NOMO-1 treated with dmso at 0.1 percent for 144 hours (cell line): ENCODE results near the gene AMFR.

Experiments
- DNase-seq: peaks from one replicate; lab custom pipeline; 2025; ENCODE audit not compliant: unreplicated experiment; lab: John Stamatoyannopoulos, UW

Gene AMFR

DNA sequence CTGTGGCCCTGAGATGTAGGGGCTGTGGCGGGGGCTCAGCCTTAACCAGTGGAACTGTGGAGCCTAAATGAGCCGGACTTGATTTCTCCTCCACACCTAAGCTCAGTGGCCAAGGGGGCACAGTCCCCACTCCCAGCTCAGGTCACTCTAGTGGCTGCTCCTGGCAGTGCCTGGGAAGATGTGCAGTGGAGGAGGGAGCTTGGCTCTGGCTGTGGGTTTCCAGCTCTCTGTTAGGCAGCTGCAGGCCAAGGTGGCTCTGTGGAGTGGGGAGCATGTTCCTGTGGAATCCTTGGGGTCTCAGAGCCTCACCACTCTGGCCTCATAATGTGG, 76.3 kb downstream of the AMFR start:
- DNase-seq: no peak

DNA sequence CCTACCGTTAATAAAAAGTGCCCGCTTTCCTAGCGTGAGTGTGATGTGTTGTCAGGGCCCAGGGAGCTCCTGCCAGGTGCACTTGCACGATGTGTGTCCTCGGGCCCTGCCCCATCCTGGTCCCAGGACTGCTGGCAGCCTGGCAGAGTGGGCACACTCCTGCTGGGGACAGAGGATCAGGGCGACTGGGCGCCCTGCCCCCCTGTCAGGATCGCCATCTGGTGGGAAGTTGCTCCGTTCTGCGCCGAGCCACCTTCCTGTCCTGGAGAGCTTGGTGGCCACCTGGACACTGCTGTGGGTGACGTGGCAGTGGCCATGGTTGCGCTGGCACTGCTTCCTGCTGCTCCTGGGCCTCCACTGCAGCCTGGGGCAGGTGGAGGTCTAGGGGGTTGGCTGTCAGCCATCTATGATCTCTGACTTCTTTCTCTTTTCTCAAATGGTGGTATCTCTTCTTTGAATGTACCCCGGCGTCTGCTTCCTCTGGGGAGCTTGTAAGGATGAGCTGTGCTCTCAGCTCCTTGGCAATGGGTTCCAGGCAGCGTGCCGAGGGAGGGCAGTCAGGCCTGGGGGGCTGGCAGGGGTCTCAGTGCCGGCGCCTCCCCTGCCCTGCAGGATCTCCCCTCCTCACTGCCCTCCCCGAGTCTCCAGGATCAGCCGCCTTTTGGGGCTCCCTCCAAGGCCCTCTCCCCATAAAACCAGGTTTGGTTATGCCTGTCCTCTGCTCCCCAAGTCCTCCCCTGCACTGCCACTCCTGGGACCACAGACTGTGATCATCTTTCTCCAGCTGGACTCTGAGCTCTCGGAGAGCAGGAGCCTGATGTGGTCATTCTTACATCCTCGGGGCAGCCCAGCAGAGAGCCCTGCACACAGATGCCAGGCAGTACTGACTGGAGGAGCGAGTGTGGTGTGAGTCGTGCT, 76.9 kb downstream of the AMFR start:
- no peak for DNase-seq

DNA sequence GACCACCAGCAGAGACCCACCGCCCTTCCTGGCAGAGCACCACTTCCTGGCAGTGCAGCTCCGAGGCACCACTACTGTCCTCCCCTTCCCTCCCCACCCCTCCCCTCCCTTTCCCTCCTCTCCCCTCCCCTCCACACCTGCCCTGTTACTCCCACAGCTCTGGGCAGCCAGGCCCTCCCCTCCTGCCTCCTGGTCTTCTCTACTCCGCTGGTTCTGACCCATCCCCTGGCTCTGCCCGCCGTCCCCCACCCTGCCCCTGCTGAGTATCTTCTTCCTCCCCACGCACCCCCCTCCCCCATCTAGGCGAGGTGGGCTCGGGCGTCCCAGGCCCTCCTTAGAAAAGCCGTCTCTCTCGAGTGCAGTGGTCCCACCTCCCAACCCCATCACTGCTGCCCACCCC, 77.7 kb downstream of the AMFR start:
- no peak for DNase-seq

DNA sequence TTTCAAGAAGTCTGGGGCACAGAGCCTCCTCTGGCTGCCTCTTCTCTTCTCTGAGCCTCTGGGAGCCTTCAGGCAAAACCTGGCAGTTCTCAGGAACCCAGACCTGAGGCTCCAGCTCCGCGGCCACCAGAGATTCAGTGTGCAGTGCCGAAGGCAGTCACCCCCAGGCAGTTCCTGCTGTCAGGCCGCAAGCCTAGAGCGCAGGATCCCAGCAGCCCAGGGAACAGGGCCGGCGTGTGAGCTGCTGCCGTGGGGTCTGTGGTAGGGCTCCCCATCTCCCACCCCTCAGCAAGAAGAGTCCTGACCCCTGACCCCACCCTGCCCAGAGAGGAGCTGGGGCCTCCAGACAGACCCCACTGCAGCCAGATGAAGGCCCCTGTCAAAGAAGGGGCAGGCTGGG, 78.2 kb downstream of the AMFR start:
- no peak for DNase-seq

DNA sequence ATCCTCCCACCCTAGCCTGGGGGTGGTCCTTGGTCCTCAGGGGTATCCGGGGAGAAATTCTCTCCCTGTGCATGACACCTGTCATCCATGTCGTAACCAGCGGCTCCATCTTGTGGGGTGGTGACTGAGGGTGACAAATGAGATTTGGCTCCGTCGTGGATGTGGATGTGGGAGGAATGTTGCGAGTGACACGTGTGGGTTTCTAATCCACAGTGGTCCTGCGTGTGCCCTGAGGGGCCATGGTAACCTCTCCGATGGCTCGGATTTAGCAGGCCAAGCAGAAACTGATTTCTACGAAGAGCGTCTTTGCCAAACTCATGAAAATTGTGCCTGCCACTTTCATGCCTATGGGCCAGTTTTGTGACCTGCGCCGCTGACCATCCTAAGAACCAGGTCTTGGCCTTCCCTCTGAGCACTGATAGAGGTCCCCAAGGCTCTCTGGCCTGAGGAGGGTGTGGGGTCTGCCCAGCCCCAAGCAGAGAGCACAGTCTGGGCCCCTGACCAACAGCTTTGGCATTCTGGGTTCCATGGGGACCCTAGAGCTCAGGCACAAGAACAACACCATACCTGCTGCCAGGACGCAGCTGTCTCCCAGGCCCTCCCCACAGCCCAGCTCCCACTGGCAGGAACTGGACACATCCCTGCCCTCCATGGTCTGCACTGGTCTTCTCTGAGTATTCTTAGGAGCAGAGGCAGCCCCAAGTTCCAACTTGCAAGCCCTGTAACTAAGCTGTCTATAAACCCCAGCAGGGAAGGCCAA, 79.0 kb downstream of the AMFR start:
- DNase-seq: no peak

GRCh38 chr16:56345406-56346050, 79.8 kb downstream of the AMFR start:
- DNase-seq: no peak

- no peak for DNase-seq
These were observed 80.6 kb downstream of the AMFR start for GRCh38 chr16:56344518-56345405.

DNA sequence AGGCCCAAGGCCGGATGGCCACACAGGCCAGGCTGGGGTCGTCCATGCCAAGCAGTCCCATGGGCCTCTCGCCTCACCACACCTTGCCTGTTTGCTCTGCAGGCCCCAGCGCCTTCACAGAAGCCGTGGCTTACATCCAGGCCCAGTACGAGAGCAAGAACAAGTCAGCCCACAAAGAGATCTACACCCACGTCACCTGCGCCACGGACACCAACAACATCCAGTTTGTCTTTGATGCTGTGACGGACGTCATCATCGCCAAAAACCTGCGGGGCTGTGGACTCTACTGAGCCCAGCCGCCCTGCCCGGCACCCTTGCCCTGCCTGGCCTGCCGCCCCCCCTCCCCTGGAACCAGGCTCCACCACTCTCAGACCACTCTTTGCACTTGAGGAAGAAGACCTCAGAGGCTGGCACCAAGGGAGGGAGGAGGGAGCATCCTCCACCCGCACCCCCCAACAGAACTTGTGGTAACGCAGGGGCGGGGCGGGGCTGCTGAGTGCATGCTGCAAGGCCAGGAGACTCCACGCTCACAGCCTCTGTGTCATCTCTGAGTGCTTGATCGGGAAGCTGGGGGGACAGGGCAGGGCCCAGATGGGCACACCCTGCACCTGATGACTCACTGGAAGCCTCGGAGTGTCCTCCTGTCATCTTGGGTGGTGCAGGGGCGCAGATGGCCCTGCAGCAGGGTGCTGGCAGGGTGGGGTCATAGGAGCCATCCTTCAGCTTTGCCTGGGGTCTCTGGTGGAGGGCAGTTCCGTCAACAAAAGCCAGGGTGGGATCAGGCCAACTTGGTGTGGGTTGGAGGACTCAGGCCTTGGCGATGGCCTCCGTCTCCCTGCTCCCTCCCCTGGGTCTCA, 81.5 kb downstream of the AMFR start:
- DNase-seq: no peak

GRCh38 chr16:56341656-56342399, 83.5 kb downstream of the AMFR start:
- no peak for DNase-seq

DNA sequence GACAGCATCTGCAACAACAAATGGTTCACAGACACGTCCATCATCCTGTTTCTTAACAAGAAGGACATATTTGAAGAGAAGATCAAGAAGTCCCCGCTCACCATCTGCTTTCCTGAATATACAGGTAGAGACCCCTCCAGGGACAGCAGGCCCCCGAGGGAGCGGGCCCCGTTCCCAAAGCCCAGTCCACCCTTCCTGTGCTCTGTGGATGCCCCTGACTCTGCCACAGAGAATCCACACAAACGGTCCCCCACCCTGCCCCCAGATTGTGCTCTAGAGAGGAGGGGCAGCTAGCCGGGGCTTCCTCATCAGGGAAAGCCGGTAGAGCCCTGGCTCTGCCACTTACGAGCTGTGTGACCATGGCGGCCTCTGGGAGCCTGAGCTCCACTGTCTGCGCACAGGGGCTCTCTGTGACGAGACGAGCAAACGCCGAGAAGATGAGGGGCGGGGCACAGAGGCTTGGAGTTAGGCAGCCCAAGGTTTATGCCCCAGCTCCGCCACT, 84.4 kb downstream of the AMFR start:
- no peak for DNase-seq

- DNase-seq: no peak
These were observed 84.9 kb downstream of the AMFR start for GRCh38 chr16:56340416-56340815.

- no peak for DNase-seq
These were observed 85.7 kb downstream of the AMFR start for GRCh38 chr16:56339431-56340195.

- no peak for DNase-seq
These were observed 86.6 kb downstream of the AMFR start for GRCh38 chr16:56338566-56339318.

GRCh38 chr16:56337858-56338325, 87.5 kb downstream of the AMFR start:
- DNase-seq: no peak

- no peak for DNase-seq
These were observed 88.1 kb downstream of the AMFR start for GRCh38 chr16:56337131-56337857.

DNA sequence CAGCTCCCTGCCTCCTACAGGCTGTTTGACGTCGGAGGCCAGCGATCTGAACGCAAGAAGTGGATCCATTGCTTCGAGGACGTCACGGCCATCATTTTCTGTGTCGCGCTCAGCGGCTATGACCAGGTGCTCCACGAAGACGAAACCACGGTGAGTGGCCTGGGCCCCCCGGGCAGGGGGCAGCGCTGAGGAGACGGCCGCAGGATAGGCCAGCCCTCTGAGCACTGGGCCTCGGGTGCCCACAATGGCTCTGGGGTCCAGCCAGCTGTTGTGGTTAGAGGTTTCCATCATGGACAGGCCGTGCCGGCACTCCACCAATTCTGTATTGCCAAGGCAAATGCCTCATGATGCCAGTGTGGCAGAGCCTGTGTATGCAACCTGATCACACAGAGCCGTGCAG, 88.6 kb downstream of the AMFR start:
- no peak for DNase-seq
